LNCAP (cell line): ENCODE data around the gene STPG4.

ENCODE experiments used
- TF ChIP-seq, protein P1 (sequence below): fragments of 450-650 bp; IDR thresholded peaks from 2 replicates; pipeline ENCODE4 v1.5.1; 2017; ENCODE audit warnings: mild to moderate bottlenecking

Gene STPG4

DNA sequence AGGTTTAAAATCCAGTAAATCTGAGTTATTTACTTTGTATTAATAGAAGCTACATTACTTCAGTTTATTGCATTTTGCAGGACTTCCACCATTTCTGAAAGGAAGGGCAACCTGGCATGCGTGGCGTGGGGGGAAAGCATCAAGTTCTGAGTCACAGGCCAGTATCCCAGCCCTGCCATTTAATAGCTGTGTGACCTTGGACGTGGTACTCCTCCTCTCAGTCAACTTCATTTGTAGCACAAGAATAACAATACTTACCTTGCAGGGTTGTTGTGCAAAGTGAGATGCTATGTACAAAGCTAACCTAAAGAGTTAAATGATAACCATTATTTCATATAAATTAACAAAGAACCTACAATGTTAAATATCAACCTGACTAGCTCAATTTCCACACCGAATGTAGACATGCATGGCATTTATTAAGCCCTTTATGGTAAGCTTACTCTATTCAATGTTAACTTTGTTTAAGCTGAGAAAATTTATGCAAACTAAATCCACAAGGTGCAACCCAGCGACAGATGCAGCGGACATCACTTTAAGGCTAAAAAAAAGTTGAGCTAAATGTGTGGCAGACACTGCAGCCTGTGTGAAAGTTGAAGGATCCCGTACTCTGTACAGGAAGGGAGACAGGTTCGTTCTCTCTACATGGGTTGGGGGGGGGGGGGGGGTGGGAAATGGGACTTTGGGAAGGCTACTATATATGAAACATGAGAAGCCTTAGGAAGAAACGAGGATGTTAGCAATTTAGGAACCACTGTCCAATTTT, 17.2 kb upstream of the STPG4 start:
- TF ChIP-seq, protein P1, sequence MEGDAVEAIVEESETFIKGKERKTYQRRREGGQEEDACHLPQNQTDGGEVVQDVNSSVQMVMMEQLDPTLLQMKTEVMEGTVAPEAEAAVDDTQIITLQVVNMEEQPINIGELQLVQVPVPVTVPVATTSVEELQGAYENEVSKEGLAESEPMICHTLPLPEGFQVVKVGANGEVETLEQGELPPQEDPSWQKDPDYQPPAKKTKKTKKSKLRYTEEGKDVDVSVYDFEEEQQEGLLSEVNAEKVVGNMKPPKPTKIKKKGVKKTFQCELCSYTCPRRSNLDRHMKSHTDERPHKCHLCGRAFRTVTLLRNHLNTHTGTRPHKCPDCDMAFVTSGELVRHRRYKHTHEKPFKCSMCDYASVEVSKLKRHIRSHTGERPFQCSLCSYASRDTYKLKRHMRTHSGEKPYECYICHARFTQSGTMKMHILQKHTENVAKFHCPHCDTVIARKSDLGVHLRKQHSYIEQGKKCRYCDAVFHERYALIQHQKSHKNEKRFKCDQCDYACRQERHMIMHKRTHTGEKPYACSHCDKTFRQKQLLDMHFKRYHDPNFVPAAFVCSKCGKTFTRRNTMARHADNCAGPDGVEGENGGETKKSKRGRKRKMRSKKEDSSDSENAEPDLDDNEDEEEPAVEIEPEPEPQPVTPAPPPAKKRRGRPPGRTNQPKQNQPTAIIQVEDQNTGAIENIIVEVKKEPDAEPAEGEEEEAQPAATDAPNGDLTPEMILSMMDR, result no peak

DNA sequence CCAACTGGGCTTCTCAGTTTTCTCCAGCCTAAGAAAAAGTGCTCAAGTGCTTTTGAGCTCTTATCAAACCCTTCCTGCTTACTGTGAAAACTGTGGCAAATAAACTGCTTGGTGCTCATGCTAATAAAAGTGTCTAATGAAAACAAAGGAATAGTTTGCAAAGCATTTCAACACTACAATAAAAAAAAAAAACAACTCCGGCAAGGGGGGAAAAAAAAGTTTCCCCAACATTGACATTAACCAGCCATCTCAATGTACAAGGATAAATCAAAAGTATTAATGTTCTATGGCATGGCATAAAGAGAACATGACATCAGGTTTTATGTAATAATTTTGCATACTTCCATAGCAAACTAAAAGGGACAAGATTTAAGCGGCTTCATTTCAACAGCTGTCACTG, 14.7 kb upstream of the STPG4 start:
- TF ChIP-seq, protein P1, result no peak

DNA sequence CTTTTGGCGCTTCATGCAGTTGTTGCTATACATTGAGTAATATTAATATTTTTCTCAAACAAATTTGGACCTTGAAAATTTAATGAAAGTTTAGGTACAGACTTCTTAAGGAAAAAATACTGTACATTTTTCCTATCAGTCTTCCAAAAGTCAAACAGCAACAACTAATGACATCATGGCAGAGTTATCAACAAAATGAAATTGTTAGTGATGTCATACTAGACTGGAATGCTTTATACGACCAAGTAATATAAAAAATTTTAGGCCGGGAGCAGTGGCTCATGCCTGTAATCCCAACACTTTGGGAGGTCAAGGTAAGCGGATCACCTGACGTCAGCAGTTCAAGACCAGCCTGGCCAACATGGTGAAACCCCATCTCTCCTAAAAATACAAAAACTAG, 12.0 kb upstream of the STPG4 start:
- TF ChIP-seq, protein P1, result no peak

DNA sequence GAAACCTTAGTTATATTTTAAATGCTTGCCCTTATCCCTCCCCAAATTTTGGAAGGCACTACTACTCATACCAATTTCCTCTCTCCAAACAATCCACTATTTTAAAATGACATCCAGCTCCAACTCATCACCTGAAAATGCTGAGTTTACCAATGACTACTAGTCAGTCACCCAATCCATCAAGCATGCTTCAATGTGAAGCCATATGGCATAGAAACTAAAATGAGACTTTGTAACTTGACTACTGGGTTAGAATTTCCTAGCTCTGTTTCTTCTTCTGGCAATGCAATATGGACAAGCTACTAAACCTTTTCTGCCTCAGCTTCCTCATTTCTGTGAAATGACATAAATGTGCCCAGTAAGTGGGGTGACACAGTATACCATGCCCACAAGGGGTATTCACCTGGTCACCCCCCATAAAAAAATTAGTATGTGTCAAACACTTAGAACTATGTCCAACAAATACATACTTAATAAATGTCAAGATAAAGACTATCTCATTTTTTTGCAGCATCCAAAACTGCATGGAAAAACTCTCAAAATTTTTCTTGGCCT, 10.0 kb upstream of the STPG4 start:
- TF ChIP-seq, protein P1, result no peak

DNA sequence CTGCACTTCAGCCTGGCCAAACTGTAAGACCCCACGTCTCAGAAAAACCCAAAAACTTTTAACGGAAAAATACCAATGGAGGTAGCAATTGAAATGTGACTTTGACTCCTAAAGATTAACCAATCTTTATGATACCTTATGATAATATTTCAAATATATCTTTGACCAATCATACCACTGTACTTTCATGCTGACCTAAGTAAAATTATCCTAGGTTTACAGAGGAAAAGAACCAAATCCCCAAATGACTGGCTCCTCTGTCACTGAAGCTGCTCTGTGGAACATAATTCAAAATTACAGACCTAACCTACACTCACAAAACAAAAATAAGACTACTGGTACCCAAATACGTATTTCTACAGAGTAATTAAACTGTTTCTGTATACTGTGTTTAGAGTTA, 7.7 kb upstream of the STPG4 start:
- TF ChIP-seq, protein P1, result no peak

DNA sequence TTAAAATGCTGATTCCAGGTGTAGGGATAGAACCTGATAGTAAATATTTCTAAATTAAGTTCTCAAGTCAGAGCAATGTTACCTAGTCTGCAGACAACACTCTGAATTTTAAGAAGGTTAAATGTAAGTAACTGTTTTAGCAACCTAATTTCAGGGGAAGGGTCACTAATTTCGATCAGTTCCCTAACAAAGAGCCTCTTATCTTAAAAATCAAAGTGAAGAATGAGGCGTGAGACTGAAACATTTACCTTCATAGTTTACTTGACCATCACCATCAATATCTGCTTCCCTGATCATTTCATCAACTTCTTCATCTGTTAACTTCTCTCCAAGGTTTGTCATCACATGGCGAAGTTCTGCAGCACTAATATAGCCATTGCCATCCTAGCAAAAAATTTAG, 6.4 kb upstream of the STPG4 start:
- TF ChIP-seq, protein P1, result no peak

DNA sequence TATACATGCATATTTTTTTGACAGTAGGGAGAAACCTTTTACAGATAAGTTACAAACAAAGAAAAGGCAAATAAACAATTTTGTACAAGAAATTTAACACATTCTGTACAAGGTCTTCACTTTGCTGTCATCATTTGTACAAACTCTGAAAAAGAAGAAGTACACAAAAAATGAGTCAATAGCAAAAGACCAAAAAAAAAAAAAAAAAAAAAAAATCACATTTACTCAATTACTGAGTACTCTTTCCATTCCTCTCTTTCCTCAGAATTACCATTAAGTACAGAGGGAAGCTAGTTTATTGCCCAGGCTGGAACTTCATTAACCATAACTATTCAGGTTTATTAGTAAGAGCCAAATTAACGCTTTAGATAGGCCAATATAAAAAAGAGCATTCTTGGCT, 5.6 kb upstream of the STPG4 start:
- TF ChIP-seq, protein P1, result no peak
